ENCODE data around the gene ARHGAP9.

ARHGAP9 gene

GRCh38 chr12:57467212-57467874, 12.3 kb downstream of the ARHGAP9 start:
- H3K27me3 ChIP-seq (ENCODE audit: control insufficient read depth, insufficient read depth, low read length): peaks cover 7% of the 10 kb centered on the region

GRCh38 chr12:57465747-57466505, 13.7 kb downstream of the ARHGAP9 start:
- Histone ChIP-seq H3K27me3 (ENCODE audit: control insufficient read depth, insufficient read depth, low read length) (no peaks in the 10 kb centered on the region), H3K9me3 (ENCODE audit: control insufficient read depth, low read depth, low read length) (no peaks in the 10 kb centered on the region), H3K27ac (ENCODE audit: low read length) (no peak overlapping the region), H3K9ac (ENCODE audit: low read length) (no peak overlapping the region), H3K4me1 (ENCODE audit: control insufficient read depth, low read depth, low read length) (peaks cover 3% of the 10 kb centered on the region), H3K4me3 (ENCODE audit: low read length) (no peak overlapping the region), H3K36me3 (ENCODE audit: control insufficient read depth, low read depth, low read length) (no peaks in the 10 kb centered on the region)

More at GRCh38 chr12:57467212-57467874, 12.3 kb downstream of the ARHGAP9 start:
- Histone ChIP-seq H3K36me3 (ENCODE audit: control insufficient read depth, low read depth, low read length) (no peaks in the 10 kb centered on the region), H3K4me3 (ENCODE audit: low read length) (no peak overlapping the region), H3K4me1 (ENCODE audit: control insufficient read depth, low read depth, low read length) (peaks cover 3% of the 10 kb centered on the region), H3K9me3 (ENCODE audit: control insufficient read depth, low read depth, low read length) (no peaks in the 10 kb centered on the region), H3K9ac (ENCODE audit: low read length) (no peak overlapping the region), H3K27ac (ENCODE audit: low read length) (no peak overlapping the region)

GRCh38 chr12:57465030-57465746, 14.5 kb downstream of the ARHGAP9 start:
- Histone ChIP-seq H3K9me3 (ENCODE audit: control insufficient read depth, low read depth, low read length) (no peaks in the 10 kb centered on the region), H3K27ac (ENCODE audit: low read length) (no peak overlapping the region), H3K9ac (ENCODE audit: low read length) (no peak overlapping the region), H3K4me1 (ENCODE audit: control insufficient read depth, low read depth, low read length) (peaks cover 6% of the 10 kb centered on the region), H3K27me3 (ENCODE audit: control insufficient read depth, insufficient read depth, low read length) (no peaks in the 10 kb centered on the region), H3K36me3 (ENCODE audit: control insufficient read depth, low read depth, low read length) (no peaks in the 10 kb centered on the region), H3K4me3 (ENCODE audit: low read length) (no peak overlapping the region)

- H3K27me3 ChIP-seq (ENCODE audit: control insufficient read depth, insufficient read depth, low read length): no peaks in the 10 kb centered on the region
- peaks cover 6% of the 10 kb centered on the region for H3K4me1 ChIP-seq (ENCODE audit: control insufficient read depth, low read depth, low read length)
- no peak overlapping the region for H3K27ac ChIP-seq (ENCODE audit: low read length)
- H3K9ac ChIP-seq (ENCODE audit: low read length): no peak overlapping the region
- no peaks in the 10 kb centered on the region for H3K9me3 ChIP-seq (ENCODE audit: control insufficient read depth, low read depth, low read length)
- H3K4me3 ChIP-seq (ENCODE audit: low read length): no peak overlapping the region
- H3K36me3 ChIP-seq (ENCODE audit: control insufficient read depth, low read depth, low read length): no peaks in the 10 kb centered on the region
Observed at GRCh38 chr12:57464569-57464968, 15.1 kb downstream of the ARHGAP9 start.

GRCh38 chr12:57462912-57463253, 16.8 kb downstream of the ARHGAP9 start:
- Histone ChIP-seq H3K4me1 (ENCODE audit: control insufficient read depth, low read depth, low read length) (peaks cover 9% of the 10 kb centered on the region), H3K4me3 (ENCODE audit: low read length) (no peak overlapping the region), H3K27ac (ENCODE audit: low read length) (no peak overlapping the region), H3K36me3 (ENCODE audit: control insufficient read depth, low read depth, low read length) (no peaks in the 10 kb centered on the region), H3K9ac (ENCODE audit: low read length) (no peak overlapping the region), H3K9me3 (ENCODE audit: control insufficient read depth, low read depth, low read length) (no peaks in the 10 kb centered on the region), H3K27me3 (ENCODE audit: control insufficient read depth, insufficient read depth, low read length) (no peaks in the 10 kb centered on the region)

- Histone ChIP-seq H3K9me3 (ENCODE audit: control insufficient read depth, low read depth, low read length) (no peaks in the 10 kb centered on the region), H3K36me3 (ENCODE audit: control insufficient read depth, low read depth, low read length) (no peaks in the 10 kb centered on the region), H3K27me3 (ENCODE audit: control insufficient read depth, insufficient read depth, low read length) (no peaks in the 10 kb centered on the region), H3K9ac (ENCODE audit: low read length) (peak overlapping the region; percentile 49), H3K27ac (ENCODE audit: low read length) (peak overlapping the region; percentile 52), H3K4me3 (ENCODE audit: low read length) (peak overlapping the region; percentile 65), H3K4me1 (ENCODE audit: control insufficient read depth, low read depth, low read length) (peaks cover 9% of the 10 kb centered on the region)
Observed at GRCh38 chr12:57462251-57462911, 17.3 kb downstream of the ARHGAP9 start.

- Histone ChIP-seq H3K9ac (ENCODE audit: low read length) (peak overlapping the region; percentile 49), H3K27ac (ENCODE audit: low read length) (no peak overlapping the region), H3K4me1 (ENCODE audit: control insufficient read depth, low read depth, low read length) (peaks cover 9% of the 10 kb centered on the region), H3K4me3 (ENCODE audit: low read length) (peak overlapping the region; percentile 65), H3K27me3 (ENCODE audit: control insufficient read depth, insufficient read depth, low read length) (no peaks in the 10 kb centered on the region), H3K9me3 (ENCODE audit: control insufficient read depth, low read depth, low read length) (no peaks in the 10 kb centered on the region), H3K36me3 (ENCODE audit: control insufficient read depth, low read depth, low read length) (no peaks in the 10 kb centered on the region)
Observed at GRCh38 chr12:57461917-57462250, 17.8 kb downstream of the ARHGAP9 start.

- Histone ChIP-seq H3K9me3 (ENCODE audit: control insufficient read depth, low read depth, low read length) (no peaks in the 10 kb centered on the region), H3K27me3 (ENCODE audit: control insufficient read depth, insufficient read depth, low read length) (no peaks in the 10 kb centered on the region), H3K4me1 (ENCODE audit: control insufficient read depth, low read depth, low read length) (peaks cover 9% of the 10 kb centered on the region), H3K36me3 (ENCODE audit: control insufficient read depth, low read depth, low read length) (no peaks in the 10 kb centered on the region), H3K4me3 (ENCODE audit: low read length) (peak overlapping the region; percentile 65), H3K27ac (ENCODE audit: low read length) (peak overlapping the region; percentile 84), H3K9ac (ENCODE audit: low read length) (peak overlapping the region; percentile 74)
Observed at GRCh38 chr12:57461276-57461916, 18.3 kb downstream of the ARHGAP9 start.

- H3K9me3 ChIP-seq (ENCODE audit: control insufficient read depth, low read depth, low read length): no peaks in the 10 kb centered on the region
- peak overlapping the region; percentile 74 for H3K9ac ChIP-seq (ENCODE audit: low read length)
- H3K27ac ChIP-seq (ENCODE audit: low read length): peak overlapping the region; percentile 84
- H3K4me3 ChIP-seq (ENCODE audit: low read length): peak overlapping the region; percentile 65
- peaks cover 12% of the 10 kb centered on the region for H3K4me1 ChIP-seq (ENCODE audit: control insufficient read depth, low read depth, low read length)
- H3K36me3 ChIP-seq (ENCODE audit: control insufficient read depth, low read depth, low read length): no peaks in the 10 kb centered on the region
- no peaks in the 10 kb centered on the region for H3K27me3 ChIP-seq (ENCODE audit: control insufficient read depth, insufficient read depth, low read length)
Observed at GRCh38 chr12:57460841-57461275, 18.8 kb downstream of the ARHGAP9 start.

- Histone ChIP-seq H3K4me3 (ENCODE audit: low read length) (peak overlapping the region; percentile 65), H3K27me3 (ENCODE audit: control insufficient read depth, insufficient read depth, low read length) (no peaks in the 10 kb centered on the region), H3K27ac (ENCODE audit: low read length) (no peak overlapping the region), H3K36me3 (ENCODE audit: control insufficient read depth, low read depth, low read length) (no peaks in the 10 kb centered on the region), H3K9me3 (ENCODE audit: control insufficient read depth, low read depth, low read length) (no peaks in the 10 kb centered on the region), H3K9ac (ENCODE audit: low read length) (peak overlapping the region; percentile 74), H3K4me1 (ENCODE audit: control insufficient read depth, low read depth, low read length) (peaks cover 16% of the 10 kb centered on the region)
Observed at GRCh38 chr12:57460468-57460784, 19.2 kb downstream of the ARHGAP9 start.

All from iPS-18a (cell line).